Colonic mucosa (tissue), 4 donors: ENCODE data around the gene PRKN. TPM values are rescaled to one million over a fixed set of nuclear protein-coding genes. Genes with fewer than 3 reads are reported as not detected.

Experiments used
- DNase-seq: peaks from one replicate; pipeline ENCODE4 v3.0.0-alpha.2; 2020
- H3K27ac ChIP-seq: fragments of 200-600 bp; one replicate; pipeline ENCODE4 v1.8.0; 2021
- H3K27me3 ChIP-seq: fragments of 200-600 bp; one replicate; pipeline ENCODE4 v1.8.0; 2021
- H3K36me3 ChIP-seq: fragments of 200-600 bp; one replicate; pipeline ENCODE4 v1.8.0; 2021
- H3K4me1 ChIP-seq: fragments of 200-600 bp; one replicate; pipeline ENCODE4 v1.8.0; 2021; ENCODE audit warnings: mild to moderate bottlenecking
- H3K4me3 ChIP-seq: fragments of 200-600 bp; one replicate; pipeline ENCODE4 v1.8.0; 2021
- H3K9ac ChIP-seq, 2 donors: one replicate each; pipeline ENCODE4 v1.7.0; 2013; ENCODE audit warnings: control low read depth in 2 of 2, low read depth in 2 of 2, low read length in 2 of 2
- H3K9me3 ChIP-seq: fragments of 200-600 bp; one replicate; pipeline ENCODE4 v1.8.0; 2021
- CTCF ChIP-seq: fragments of 200-600 bp; IDR thresholded peaks from one replicate; pipeline ENCODE4 v1.8.0; 2022; ENCODE audit warnings: antibody characterized with exemption, mild to moderate bottlenecking
- intact Hi-C: fragments of 100-400 bp; cut with DNase I; formaldehyde crosslinking; loops from one replicate; pipeline ENCODE4 v1.14.1; 2022
- total RNA-seq, 2 donors: library from RNA; stranded (reverse); fragmentation: NEBNext Ultra II Directional in 1 of 2; extraction: Animal tissue kit (Norgen Biotek cat#: 25700) in 1 of 2; gene quantifications; one replicate each; pipeline ENCODE4 v1.2.1, GENCODE V29; 2021
- donor health status: healthy.
- donor health status: DM: no; HTN: no; CAD: no.
- donor health status: DM: no; HTN: no; CAD: no.

The PRKN gene
- total RNA-seq, 2 donors from 2014 or later: 3.7 to 8.1 TPM

- no peaks in the 10 kb centered on the region for H3K9me3 ChIP-seq
Measured at GRCh38 chr6:161918109-161918531, 809.4 kb downstream of the PRKN start.

GRCh38 chr6:161917645-161918044 is 809.9 kb downstream of the PRKN start:
- H3K27me3 ChIP-seq: no peaks in the 10 kb centered on the region
- H3K27ac ChIP-seq: no peak overlapping the region
- no peak for TF ChIP-seq CTCF
- no peaks in the 10 kb centered on the region for H3K36me3 ChIP-seq
- no peaks in the 10 kb centered on the region for H3K9me3 ChIP-seq
- H3K9ac ChIP-seq: no peak overlapping the region
- H3K4me3 ChIP-seq: no peak overlapping the region
- DNase-seq: no peak
- intact Hi-C loops: no loop called here
- no peaks in the 10 kb centered on the region for H3K4me1 ChIP-seq

More at GRCh38 chr6:161918109-161918531, 809.4 kb downstream of the PRKN start:
- no peak overlapping the region for H3K9ac ChIP-seq
- no peaks in the 10 kb centered on the region for H3K27me3 ChIP-seq
- no peak for DNase-seq
- no peaks in the 10 kb centered on the region for H3K4me1 ChIP-seq
- TF ChIP-seq CTCF: no peak
- intact Hi-C loops: no loop called here
- no peak overlapping the region for H3K4me3 ChIP-seq
- H3K27ac ChIP-seq: no peak overlapping the region
- H3K36me3 ChIP-seq: no peaks in the 10 kb centered on the region

- no peaks in the 10 kb centered on the region for H3K27me3 ChIP-seq
- H3K36me3 ChIP-seq: no peaks in the 10 kb centered on the region
- H3K4me3 ChIP-seq: no peak overlapping the region
- TF ChIP-seq CTCF: no peak
- intact Hi-C loops: no loop called here
- H3K4me1 ChIP-seq: no peaks in the 10 kb centered on the region
- DNase-seq: no peak
- H3K27ac ChIP-seq: no peak overlapping the region
- H3K9me3 ChIP-seq: no peaks in the 10 kb centered on the region
- H3K9ac ChIP-seq: no peak overlapping the region
Measured at GRCh38 chr6:161915456-161915964, 812.1 kb downstream of the PRKN start.

GRCh38 chr6:161908872-161909271 is 818.7 kb downstream of the PRKN start:
- H3K4me3 ChIP-seq: no peak overlapping the region
- no peaks in the 10 kb centered on the region for H3K4me1 ChIP-seq
- H3K36me3 ChIP-seq: no peaks in the 10 kb centered on the region
- H3K27ac ChIP-seq: no peak overlapping the region
- DNase-seq: no peak
- no peaks in the 10 kb centered on the region for H3K27me3 ChIP-seq
- H3K9ac ChIP-seq: no peak overlapping the region
- intact Hi-C loops: no loop called here
- no peaks in the 10 kb centered on the region for H3K9me3 ChIP-seq
- no peak for TF ChIP-seq CTCF

- intact Hi-C loops: no loop called here
- no peak overlapping the region for H3K4me3 ChIP-seq
- H3K9me3 ChIP-seq: no peaks in the 10 kb centered on the region
- no peak for TF ChIP-seq CTCF
- H3K9ac ChIP-seq: no peak overlapping the region
- H3K27ac ChIP-seq: no peak overlapping the region
- H3K27me3 ChIP-seq: no peaks in the 10 kb centered on the region
- DNase-seq: no peak
- H3K36me3 ChIP-seq: no peaks in the 10 kb centered on the region
- no peaks in the 10 kb centered on the region for H3K4me1 ChIP-seq
Measured at GRCh38 chr6:161906571-161906970, 821.0 kb downstream of the PRKN start.
